Osteoblast (primary cell): ENCODE data around the gene ADAMTSL1. TPM values are rescaled to one million over a fixed set of nuclear protein-coding genes. Genes with fewer than 3 reads are reported as not detected.

ENCODE experiments used
- DNase-seq: peaks from one replicate; pipeline ENCODE4 v3.0.0; 2011; ENCODE audit warnings: low spot score, mixed read lengths; ENCODE audit not compliant: insufficient read length; ENCODE audit errors: missing footprints
- H2AFZ ChIP-seq: 2 replicates; pipeline ENCODE4 v1.6.0; 2011; ENCODE audit warnings: mild to moderate bottlenecking, low read length
- H3K27ac ChIP-seq: 2 replicates; pipeline ENCODE4 v1.5.1; 2011; ENCODE audit warnings: mild to moderate bottlenecking, low read depth, low read length, moderate library complexity
- H3K27me3 ChIP-seq: 2 replicates; pipeline ENCODE4 v1.6.0; 2012; ENCODE audit warnings: mild to moderate bottlenecking, control low read depth, inconsistent platforms, low read length, moderate library complexity; ENCODE audit not compliant: insufficient read depth
- H3K36me3 ChIP-seq: 2 replicates; pipeline ENCODE4 v1.5.1; 2011; ENCODE audit warnings: mild to moderate bottlenecking, low read length, control low read depth, moderate library complexity; ENCODE audit not compliant: insufficient read depth
- H3K4me1 ChIP-seq: 2 replicates; pipeline ENCODE4 v1.5.1; 2011; ENCODE audit warnings: mild to moderate bottlenecking, low read length, control low read depth, moderate library complexity; ENCODE audit not compliant: insufficient read depth
- H3K4me2 ChIP-seq: 2 replicates; pipeline ENCODE4 v1.6.0; 2011; ENCODE audit warnings: mild to moderate bottlenecking, low read length; ENCODE audit not compliant: insufficient read depth
- H3K4me3 ChIP-seq: fragments of 200-600 bp; sonication (generic); 3 replicates; pipeline ENCODE4 v1.5.1; 2012; ENCODE audit warnings: mild to moderate bottlenecking, low read length, inconsistent platforms; ENCODE audit not compliant: insufficient read depth
- H3K79me2 ChIP-seq: 2 replicates; pipeline ENCODE4 v1.6.0; 2012; ENCODE audit warnings: mild to moderate bottlenecking, low read length, control low read depth, inconsistent platforms; ENCODE audit not compliant: insufficient read depth
- H3K9me3 ChIP-seq: 2 replicates; pipeline ENCODE4 v1.5.1; 2011; ENCODE audit warnings: low read depth, low read length, control low read depth
- H4K20me1 ChIP-seq: 2 replicates; pipeline ENCODE4 v1.6.0; 2012; ENCODE audit warnings: mild to moderate bottlenecking, low read length, control low read depth; ENCODE audit not compliant: insufficient read depth
- total RNA-seq: library from RNA; depleted of rRNA; stranded (reverse); fragments of >200 nt; gene quantifications from 2 replicates; pipeline ENCODE4 v1.2.3, GENCODE V29; 2012
- TF ChIP-seq, protein P1 (sequence below): IDR thresholded peaks from 2 replicates; pipeline ENCODE4 v1.5.1; 2011; ENCODE audit warnings: mild to moderate bottlenecking, low read depth, low read length, moderate library complexity; ENCODE audit errors: extremely low read depth

Gene ADAMTSL1
- total RNA-seq, 1 donor = 54.3 TPM

DNA sequence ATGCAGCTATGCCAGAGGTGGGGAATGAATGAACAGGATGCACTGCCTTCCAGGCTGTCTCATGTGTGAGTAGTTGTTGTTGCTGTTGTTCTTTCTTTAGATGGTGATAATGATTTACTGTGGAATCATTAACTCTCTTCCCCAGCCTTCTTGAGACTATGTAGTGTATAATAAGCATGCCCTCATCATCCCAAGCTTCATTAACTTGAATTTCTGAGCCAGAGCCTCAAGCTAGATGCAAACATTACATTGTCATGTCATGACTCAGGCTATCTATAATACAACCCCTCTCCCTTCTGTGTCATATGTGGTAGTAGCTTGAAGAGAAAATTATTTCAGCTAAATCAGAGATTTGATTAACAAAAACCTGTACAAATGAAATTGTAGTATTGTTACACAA is 10.0 kb upstream of the ADAMTSL1 start:
- Histone ChIP-seq H3K27me3 (no peaks in the 10 kb centered on the region), H3K4me1 (peaks cover 13% of the 10 kb centered on the region), H4K20me1 (no peaks in the 10 kb centered on the region), H3K27ac (no peak overlapping the region), H3K36me3 (no peaks in the 10 kb centered on the region), H3K79me2 (no peaks in the 10 kb centered on the region), H3K9me3 (no peaks in the 10 kb centered on the region), H2AFZ (peak overlapping the region; percentile 18), H3K4me2 (no peak overlapping the region), H3K4me3 (no peak overlapping the region)
- DNase-seq = no peak
- TF ChIP-seq, protein P1, sequence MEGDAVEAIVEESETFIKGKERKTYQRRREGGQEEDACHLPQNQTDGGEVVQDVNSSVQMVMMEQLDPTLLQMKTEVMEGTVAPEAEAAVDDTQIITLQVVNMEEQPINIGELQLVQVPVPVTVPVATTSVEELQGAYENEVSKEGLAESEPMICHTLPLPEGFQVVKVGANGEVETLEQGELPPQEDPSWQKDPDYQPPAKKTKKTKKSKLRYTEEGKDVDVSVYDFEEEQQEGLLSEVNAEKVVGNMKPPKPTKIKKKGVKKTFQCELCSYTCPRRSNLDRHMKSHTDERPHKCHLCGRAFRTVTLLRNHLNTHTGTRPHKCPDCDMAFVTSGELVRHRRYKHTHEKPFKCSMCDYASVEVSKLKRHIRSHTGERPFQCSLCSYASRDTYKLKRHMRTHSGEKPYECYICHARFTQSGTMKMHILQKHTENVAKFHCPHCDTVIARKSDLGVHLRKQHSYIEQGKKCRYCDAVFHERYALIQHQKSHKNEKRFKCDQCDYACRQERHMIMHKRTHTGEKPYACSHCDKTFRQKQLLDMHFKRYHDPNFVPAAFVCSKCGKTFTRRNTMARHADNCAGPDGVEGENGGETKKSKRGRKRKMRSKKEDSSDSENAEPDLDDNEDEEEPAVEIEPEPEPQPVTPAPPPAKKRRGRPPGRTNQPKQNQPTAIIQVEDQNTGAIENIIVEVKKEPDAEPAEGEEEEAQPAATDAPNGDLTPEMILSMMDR = no peak

DNA sequence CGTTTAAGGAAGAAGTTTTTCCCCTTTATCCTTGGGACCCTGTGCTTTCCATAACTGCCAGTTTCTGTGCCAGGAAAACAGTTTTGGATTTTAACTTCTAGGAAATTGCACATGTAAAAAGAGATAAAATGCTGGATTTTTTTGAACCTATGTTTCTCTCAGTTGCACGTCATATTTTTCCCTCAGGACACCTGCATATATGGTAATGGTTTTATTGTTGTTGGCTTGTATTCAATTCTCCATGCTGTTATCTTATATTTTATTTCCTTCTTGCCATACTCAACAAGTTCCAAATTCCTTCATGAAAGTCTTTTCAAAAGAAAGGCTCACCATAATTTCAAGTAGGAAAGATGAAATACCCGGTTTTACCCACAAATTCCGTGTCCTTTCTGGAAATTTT is 7.9 kb upstream of the ADAMTSL1 start:
- no peak overlapping the region for H2AFZ ChIP-seq
- H3K27ac ChIP-seq = no peak overlapping the region
- H3K36me3 ChIP-seq = no peaks in the 10 kb centered on the region
- H3K4me1 ChIP-seq = no peaks in the 10 kb centered on the region
- TF ChIP-seq, protein P1 = no peak
- peaks cover 2% of the 10 kb centered on the region for H3K9me3 ChIP-seq
- H4K20me1 ChIP-seq = no peaks in the 10 kb centered on the region
- H3K79me2 ChIP-seq = no peaks in the 10 kb centered on the region
- H3K27me3 ChIP-seq = no peaks in the 10 kb centered on the region
- H3K4me2 ChIP-seq = no peak overlapping the region
- H3K4me3 ChIP-seq = no peak overlapping the region
- DNase-seq = no peak

DNA sequence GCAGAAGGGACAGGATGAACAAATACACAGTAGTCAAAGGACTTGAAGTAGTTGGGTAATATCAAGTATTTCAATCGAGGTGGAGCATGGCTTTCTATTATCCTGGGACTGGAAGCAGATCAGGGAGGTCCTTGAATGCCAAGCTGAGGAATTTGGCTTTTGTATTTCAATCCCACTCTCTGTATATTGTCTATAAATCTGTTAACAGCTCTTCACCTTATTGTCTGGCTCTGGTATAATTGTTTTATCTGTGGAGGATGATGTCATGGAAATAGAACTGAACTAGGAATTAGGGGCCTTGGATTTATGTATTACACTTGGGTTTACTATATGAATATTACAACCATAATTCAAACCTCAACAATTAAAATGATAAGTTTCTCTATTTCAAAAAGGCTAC is 6.3 kb upstream of the ADAMTSL1 start:
- no peak for DNase-seq
- Histone ChIP-seq H3K27ac (no peak overlapping the region), H3K4me3 (no peak overlapping the region), H3K4me1 (peaks cover 4% of the 10 kb centered on the region), H3K9me3 (peaks cover 2% of the 10 kb centered on the region), H3K27me3 (no peaks in the 10 kb centered on the region), H2AFZ (no peak overlapping the region), H3K79me2 (peaks cover under 1% of the 10 kb centered on the region), H3K4me2 (no peak overlapping the region), H4K20me1 (no peaks in the 10 kb centered on the region), H3K36me3 (no peaks in the 10 kb centered on the region)
- TF ChIP-seq, protein P1 = no peak

DNA sequence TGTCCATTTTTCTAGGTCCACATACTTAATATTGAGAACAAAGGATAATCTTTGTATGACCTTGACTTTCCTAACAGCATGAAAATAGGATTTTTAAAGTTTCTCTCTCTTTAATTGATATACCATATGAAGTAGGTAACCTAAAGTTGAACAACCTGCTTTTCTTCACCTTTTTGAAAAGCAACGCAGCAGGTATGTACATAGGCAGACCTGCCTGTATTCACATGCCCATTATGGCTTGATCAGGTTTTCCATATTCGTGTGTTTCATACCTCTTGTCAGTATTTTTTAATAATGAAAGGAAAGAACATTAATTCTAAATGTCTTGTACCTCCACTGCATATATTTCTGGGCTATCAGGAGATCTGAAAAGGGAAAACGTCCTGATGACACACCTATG is 1.5 kb upstream of the ADAMTSL1 start:
- no peaks in the 10 kb centered on the region for H3K27me3 ChIP-seq
- no peak for DNase-seq
- H3K4me3 ChIP-seq = no peak overlapping the region
- H3K79me2 ChIP-seq = peaks cover 42% of the 10 kb centered on the region
- peak overlapping the region; percentile 89 for H3K4me2 ChIP-seq
- H3K9me3 ChIP-seq = peaks cover 2% of the 10 kb centered on the region
- peaks cover 6% of the 10 kb centered on the region for H3K36me3 ChIP-seq
- peak overlapping the region; percentile 99 for H3K27ac ChIP-seq
- H4K20me1 ChIP-seq = no peaks in the 10 kb centered on the region
- no peak overlapping the region for H2AFZ ChIP-seq
- H3K4me1 ChIP-seq = peaks cover 35% of the 10 kb centered on the region
- TF ChIP-seq, protein P1 = no peak
